Glutamatergic neuron (in vitro differentiated cells): ENCODE measurements around the gene ADK. TPM values are rescaled to one million over a fixed set of nuclear protein-coding genes. Genes with fewer than 3 reads are reported as not detected.

Experiments used
- DNase-seq: peaks from one replicate; pipeline ENCODE4 v3.0.0; 2022
- H3K27ac Mint-ChIP-seq: one replicate; pipeline ENCODE4 v1.8.0; 2020; ENCODE audit warnings: mild to moderate bottlenecking, mixed read lengths, inconsistent platforms; ENCODE audit not compliant: unreplicated experiment
- H3K27me3 Mint-ChIP-seq: one replicate; pipeline ENCODE4 v1.8.0; 2020; ENCODE audit warnings: mild to moderate bottlenecking, moderate library complexity, mixed read lengths, inconsistent platforms; ENCODE audit not compliant: unreplicated experiment
- H3K36me3 Mint-ChIP-seq: one replicate; pipeline ENCODE4 v1.8.0; 2020; ENCODE audit warnings: mild to moderate bottlenecking, mixed read lengths, inconsistent platforms; ENCODE audit not compliant: unreplicated experiment
- H3K4me1 Mint-ChIP-seq: one replicate; pipeline ENCODE4 v1.8.0; 2020; ENCODE audit warnings: mild to moderate bottlenecking, low read depth, mixed read lengths, inconsistent platforms; ENCODE audit not compliant: unreplicated experiment
- H3K4me3 Mint-ChIP-seq: one replicate; pipeline ENCODE4 v1.8.0; 2020; ENCODE audit warnings: mild to moderate bottlenecking, mixed read lengths, inconsistent platforms; ENCODE audit not compliant: unreplicated experiment
- H3K9me3 Mint-ChIP-seq: one replicate; pipeline ENCODE4 v1.8.0; 2020; ENCODE audit warnings: mild to moderate bottlenecking, moderate library complexity, mixed read lengths, inconsistent platforms; ENCODE audit not compliant: unreplicated experiment
- total RNA-seq: library from RNA; stranded (reverse); fragmentation: NEBNext Ultra II Directional; extraction: Animal tissue kit (Norgen Biotek cat#: 25700); gene quantifications from one replicate; pipeline ENCODE4 v1.2.1, GENCODE V29; 2021; ENCODE audit not compliant: unreplicated experiment
- TF ChIP-seq, protein P1 (sequence below): fragments of 200-600 bp; sonication (generic); IDR thresholded peaks from one replicate; pipeline ENCODE4 v1.5.0; 2021; ENCODE audit not compliant: partially characterized antibody, unreplicated experiment

The ADK gene
- total RNA-seq, 1 donor from 2014 or later, result 16.4 TPM

DNA sequence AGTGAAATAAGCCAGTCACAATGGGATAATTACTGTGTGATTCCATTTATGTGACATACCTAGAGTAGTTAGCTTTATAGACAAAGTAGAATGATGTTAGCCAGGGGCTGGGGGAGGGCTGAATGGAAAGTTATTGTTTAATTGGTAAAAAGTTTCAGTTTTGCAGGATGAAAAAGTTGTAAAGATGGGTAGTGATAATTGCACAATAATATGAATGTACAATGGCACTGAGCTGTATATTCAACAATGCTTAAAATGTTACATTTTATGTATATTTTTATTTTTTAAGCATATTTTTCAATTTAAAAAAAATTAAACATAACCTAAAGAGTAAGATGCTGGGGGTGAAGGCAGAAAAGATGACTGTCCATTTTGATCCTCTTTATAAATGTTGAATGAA, 459.3 kb downstream of the ADK start:
- no peak overlapping the region for H3K4me3 Mint-ChIP-seq
- no peaks in the 10 kb centered on the region for H3K9me3 Mint-ChIP-seq
- H3K36me3 Mint-ChIP-seq, result no peaks in the 10 kb centered on the region
- H3K4me1 Mint-ChIP-seq, result peaks cover 2% of the 10 kb centered on the region
- no peak overlapping the region for H3K27ac Mint-ChIP-seq
- no peak for DNase-seq
- no peaks in the 10 kb centered on the region for H3K27me3 Mint-ChIP-seq
- TF ChIP-seq, protein P1, sequence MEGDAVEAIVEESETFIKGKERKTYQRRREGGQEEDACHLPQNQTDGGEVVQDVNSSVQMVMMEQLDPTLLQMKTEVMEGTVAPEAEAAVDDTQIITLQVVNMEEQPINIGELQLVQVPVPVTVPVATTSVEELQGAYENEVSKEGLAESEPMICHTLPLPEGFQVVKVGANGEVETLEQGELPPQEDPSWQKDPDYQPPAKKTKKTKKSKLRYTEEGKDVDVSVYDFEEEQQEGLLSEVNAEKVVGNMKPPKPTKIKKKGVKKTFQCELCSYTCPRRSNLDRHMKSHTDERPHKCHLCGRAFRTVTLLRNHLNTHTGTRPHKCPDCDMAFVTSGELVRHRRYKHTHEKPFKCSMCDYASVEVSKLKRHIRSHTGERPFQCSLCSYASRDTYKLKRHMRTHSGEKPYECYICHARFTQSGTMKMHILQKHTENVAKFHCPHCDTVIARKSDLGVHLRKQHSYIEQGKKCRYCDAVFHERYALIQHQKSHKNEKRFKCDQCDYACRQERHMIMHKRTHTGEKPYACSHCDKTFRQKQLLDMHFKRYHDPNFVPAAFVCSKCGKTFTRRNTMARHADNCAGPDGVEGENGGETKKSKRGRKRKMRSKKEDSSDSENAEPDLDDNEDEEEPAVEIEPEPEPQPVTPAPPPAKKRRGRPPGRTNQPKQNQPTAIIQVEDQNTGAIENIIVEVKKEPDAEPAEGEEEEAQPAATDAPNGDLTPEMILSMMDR, result no peak

DNA sequence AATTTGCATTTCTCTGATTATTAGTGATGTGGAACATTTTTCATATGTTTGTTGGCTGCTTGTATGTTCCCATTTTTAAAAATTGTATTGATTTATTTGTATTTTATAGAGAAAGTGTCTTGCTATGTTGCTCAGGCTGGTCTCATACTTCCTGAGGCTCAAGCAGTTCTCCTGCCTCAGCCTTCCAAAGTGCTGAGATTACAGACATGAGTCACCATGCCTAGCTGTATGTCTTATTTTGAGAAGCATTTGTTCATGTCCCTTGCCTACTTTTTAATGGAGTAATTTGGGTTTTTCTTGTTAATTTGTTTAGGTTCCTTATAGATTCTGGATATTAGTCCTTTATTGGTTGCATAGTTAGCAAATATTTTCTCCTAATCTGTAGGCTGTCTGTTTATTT, 461.2 kb downstream of the ADK start:
- Mint-ChIP-seq H3K4me3 (no peak overlapping the region), H3K27me3 (no peaks in the 10 kb centered on the region), H3K36me3 (no peaks in the 10 kb centered on the region), H3K4me1 (peaks cover 2% of the 10 kb centered on the region), H3K27ac (no peak overlapping the region), H3K9me3 (no peaks in the 10 kb centered on the region)
- DNase-seq, result no peak
- TF ChIP-seq, protein P1, result no peak

DNA sequence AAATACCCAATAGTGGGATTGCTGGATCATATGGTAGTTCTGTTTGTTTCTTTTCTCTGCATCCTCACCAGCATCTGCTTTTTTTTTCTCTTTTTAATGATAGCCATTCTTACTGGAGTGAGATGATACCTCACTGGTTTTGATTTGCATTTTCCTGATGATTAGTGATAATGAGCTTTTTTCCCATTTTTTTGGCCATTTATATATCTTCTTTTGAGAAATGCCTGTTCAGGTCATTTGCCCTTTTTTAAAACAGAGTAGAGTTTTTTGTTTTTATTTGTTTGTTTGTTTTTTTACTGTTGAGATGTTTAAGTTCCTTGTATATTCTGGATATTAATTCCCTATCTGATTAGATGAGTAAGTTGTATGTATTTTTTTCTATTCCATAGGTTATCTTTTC, 469.6 kb downstream of the ADK start:
- H3K4me3 Mint-ChIP-seq, result no peak overlapping the region
- H3K36me3 Mint-ChIP-seq, result peaks cover 15% of the 10 kb centered on the region
- TF ChIP-seq, protein P1, result no peak
- peaks cover 1% of the 10 kb centered on the region for H3K9me3 Mint-ChIP-seq
- H3K27ac Mint-ChIP-seq, result no peak overlapping the region
- H3K4me1 Mint-ChIP-seq, result no peaks in the 10 kb centered on the region
- H3K27me3 Mint-ChIP-seq, result no peaks in the 10 kb centered on the region
- no peak for DNase-seq

DNA sequence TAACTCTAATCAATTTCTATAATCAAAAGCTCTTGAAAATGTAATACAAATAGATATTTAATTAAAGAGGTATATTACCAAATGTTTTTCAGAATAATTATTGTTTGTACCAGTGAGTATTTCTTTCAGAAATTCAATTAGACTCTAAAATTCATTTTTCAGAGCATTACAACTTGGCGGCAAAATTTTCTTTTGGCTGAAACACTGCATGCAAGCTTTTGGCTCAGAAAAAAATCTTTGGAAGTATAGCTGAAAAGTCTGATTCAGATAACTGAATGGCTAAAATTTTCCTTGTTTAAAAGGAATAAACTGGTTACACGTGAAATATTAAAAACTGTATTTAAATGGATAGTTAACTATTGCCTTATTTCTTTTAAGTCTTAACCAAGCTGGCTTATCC, 472.8 kb downstream of the ADK start:
- Mint-ChIP-seq H3K27ac (no peak overlapping the region), H3K4me1 (no peaks in the 10 kb centered on the region), H3K4me3 (no peak overlapping the region), H3K9me3 (no peaks in the 10 kb centered on the region), H3K27me3 (peaks cover 2% of the 10 kb centered on the region), H3K36me3 (peaks cover 13% of the 10 kb centered on the region)
- TF ChIP-seq, protein P1, result no peak
- no peak for DNase-seq

DNA sequence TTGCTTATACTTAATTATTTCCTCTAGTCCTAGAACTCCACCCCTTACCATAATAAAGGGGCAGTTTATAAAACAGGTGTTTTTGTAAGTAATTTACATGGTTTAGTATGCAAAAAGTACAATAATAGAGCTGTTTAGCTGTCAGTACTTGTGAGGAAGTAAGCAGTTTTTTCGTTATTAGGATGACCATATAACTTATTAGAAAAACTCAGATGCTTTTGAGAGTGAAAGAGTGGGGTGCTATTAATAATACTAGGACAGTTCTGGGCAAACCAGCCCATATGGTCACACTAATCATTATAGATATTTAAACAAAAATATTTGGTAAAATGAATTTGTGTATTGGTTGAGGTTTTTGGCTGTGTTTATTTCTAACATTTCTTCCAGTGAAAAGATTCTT, 473.5 kb downstream of the ADK start:
- Mint-ChIP-seq H3K4me3 (no peak overlapping the region), H3K27me3 (peaks cover 2% of the 10 kb centered on the region), H3K36me3 (peaks cover 11% of the 10 kb centered on the region), H3K9me3 (no peaks in the 10 kb centered on the region), H3K4me1 (no peaks in the 10 kb centered on the region), H3K27ac (no peak overlapping the region)
- no peak for DNase-seq
- TF ChIP-seq, protein P1, result no peak
